ENCODE measurements around the gene WNT7A.

The WNT7A gene

DNA sequence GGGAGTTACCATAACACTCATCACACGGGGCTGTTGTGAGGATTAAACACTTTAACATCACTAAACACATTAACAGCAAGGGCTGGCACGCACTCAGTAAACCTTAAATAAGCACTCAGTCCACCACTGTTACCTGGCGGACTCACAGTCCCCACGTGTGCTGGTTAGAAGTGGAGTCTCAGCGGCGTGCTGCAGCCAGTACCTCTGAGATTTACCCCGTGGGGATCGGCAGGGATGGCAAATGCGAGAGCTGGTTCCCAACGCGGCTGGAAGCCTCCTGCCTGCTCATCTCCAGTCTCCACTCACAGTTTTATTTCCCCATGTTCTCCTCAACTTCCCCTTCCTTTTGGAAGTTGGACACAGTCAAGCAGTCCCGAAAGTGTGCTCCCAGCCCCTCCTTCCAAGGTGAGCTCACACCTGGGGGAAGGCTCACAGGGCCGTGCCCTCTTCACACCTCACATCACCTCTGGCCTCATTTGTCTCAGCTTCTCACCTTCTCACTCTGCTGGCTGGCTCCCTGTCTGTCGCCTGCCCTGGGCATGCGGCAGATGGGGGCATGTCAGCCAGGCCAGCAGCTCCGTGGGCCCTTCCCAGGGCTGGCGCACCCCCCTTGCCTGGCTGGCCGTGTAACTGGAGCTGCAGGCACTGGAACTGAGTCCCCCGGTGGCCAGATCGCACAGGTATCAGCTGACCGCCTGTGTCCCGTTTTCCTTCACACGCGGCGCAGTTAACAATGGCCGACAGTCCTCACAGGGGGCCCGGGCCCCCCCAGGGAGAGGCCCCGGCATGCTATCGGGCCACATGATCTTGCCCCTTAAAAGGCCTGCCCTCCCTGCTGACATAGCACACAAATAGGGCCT is 87.1 kb downstream of the WNT7A start:
- DNase-seq (ENCODE audit: low read depth), result no peak

DNA sequence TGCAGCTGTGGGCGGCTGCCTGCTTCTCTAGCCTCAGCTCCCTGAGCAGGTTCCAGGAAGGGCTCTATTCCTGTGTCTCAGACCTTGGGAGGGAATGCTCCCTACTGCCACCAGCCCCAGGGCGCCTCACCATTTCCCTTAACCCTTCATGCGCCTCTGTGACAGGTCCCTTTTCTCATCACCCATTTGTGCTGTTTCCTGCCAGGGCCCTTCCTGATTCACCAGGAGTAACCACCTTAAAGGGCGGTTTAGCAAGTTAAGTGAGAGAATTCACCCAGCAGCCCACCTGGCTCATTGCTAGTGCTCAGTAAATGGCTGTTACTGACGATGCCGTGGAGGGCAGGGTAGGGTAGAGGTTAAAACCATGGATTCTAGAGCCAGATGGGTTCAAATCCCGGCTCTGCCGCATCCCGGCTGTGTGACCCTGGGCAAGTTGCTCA is 87.8 kb downstream of the WNT7A start:
- no peak for DNase-seq (ENCODE audit: low read depth)

DNA sequence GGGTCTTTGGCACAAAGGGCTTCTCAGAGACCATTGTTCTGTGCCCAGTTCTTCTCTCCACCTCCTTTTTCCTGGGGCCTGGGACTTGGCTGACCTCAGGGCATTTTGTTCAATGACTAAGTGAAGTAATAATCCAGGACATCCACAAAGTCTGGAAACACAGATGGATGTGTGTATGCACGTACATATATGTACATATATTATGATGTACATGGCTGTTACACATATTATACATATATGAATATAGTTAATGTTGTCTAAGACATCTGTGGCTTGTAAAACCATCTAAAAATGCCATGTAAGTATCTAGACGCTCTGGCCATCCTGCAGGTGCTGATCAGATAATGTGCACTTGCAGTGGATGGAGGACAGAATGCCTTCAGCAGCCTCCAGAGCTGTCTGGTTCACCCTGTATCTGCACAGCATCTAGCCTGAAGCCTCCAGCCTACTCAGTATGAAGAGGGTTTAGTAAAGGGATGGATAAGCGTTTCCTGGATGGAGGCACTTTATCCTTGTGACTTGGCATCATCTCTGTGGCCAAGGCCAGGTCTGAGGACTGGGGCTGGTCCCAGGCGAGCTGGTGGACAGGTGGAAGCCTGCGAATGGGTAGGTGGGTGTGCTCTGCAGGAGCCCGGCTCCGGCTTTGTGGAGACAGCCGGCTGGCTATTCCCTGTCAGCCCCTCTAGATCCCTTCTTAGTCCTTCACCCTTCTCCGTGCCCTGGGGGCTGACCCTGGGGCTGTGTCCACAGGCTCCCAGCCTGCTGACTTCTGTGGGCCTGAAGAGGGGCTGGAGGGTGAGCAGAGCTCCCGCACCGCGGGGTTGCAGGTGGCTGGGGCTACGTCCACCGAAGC is 88.4 kb downstream of the WNT7A start:
- no peak for DNase-seq (ENCODE audit: low read depth)

DNA sequence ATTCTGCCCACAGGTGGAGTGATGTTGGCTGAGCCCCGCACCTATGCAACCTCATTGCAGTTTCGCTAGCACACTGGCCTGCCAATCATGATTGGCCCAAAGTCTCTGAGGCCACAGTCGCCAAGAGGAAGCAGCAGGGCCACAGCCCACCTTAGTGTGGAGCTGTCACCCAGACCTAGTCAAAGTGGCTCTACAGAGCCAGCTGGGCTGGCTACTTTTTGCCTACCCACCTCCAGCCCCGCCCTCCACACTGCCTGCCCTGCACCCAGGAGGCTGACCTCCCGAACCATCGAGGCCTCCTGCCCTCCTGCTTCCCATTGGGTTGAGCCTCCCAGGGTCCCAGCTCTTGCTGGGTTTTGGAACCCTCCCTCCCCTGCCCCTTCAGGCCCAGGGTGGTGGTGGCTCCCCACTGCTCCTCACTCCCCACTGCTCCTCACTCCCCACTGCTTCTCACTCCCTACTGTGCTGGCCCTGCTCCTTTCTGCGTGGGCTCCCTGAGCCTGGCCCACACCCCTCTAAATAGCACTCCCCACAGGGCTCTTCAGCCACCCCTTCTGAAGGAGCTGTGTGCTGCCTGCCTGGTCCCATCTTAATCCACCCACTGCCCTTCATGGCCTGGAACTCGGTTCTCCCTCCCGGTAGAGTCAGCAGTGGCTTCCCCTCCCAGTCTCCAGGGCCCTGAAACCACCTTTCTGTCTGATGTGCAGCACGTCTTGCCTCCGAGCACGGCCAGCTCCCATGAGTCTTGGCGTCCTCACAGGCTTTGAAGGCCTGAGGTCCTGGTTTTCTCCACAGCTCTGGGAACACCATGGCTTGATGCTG is 89.3 kb downstream of the WNT7A start:
- no peak for DNase-seq (ENCODE audit: low read depth)

DNA sequence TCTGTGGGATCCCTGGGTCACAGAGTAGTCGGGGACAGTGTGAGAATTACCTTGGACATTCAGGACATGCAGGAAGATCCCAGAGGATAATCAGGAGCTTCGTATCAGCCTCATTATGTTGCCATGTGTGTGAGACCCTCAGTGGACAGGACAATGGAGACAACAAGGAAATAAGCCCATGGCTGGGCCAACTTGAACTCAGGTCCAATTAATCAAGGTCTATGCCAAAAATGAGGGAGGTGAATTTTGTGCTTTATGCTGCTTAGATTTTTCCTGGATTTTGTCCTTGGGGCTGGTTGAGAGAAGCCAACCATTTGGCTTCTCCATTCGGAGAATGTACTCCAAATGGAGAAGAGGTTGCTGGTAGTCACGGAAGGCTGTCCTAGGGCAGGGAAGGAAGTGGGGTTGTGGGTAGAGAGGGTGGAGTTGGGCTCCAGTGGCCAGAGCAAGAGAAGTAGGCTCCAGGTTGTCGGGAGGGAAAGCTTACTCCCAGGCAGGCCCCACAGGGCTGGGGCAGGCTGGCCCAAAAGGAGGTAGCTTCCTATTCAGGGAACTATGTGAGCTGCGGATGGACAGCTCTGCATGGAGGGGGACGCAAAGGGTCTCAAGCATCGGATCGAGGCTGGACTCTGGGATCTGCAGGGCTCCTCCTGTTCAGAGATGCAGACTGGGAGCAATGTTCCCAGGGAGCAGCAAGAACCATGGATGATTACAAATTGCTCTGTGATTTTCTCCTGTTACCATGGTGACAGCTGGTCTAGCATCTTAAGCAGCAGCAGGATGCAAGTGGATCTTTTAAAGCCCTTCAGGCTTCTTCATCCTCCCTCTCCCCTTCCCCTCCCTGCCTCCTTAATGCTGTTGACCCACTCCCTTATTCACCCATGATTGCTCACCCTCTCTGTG is 91.1 kb downstream of the WNT7A start:
- no peak for DNase-seq (ENCODE audit: low read depth)

DNA sequence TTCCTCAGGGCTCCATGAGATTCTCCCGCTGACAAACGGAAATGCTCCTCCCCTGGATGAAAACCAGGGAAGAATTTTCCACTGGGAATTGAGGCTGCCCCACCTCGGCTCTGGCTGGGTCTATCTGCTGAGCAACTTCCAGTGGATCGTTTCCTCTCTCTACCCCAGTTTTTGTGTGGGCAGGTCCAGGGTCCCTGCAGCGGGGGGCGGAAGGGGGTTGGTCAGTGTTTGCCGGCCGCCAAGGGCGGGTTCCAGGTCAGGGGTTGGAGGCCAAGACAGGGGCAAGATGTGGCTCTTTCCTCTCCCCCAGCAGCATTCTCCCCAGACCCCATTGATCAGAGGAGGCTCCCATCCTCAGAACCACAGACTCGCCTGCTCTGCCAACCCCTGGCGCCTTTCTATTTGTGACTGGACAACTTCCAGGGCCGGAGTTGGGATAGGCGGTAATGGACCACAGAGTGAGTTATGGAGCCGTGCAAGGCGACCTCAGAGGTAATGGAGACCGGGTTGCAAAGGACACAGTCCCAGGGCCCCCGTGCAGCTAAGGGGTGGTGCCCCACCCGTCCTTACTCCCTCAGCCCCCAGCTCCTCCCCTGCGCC is 92.2 kb downstream of the WNT7A start:
- DNase-seq (ENCODE audit: low read depth), result no peak

DNA sequence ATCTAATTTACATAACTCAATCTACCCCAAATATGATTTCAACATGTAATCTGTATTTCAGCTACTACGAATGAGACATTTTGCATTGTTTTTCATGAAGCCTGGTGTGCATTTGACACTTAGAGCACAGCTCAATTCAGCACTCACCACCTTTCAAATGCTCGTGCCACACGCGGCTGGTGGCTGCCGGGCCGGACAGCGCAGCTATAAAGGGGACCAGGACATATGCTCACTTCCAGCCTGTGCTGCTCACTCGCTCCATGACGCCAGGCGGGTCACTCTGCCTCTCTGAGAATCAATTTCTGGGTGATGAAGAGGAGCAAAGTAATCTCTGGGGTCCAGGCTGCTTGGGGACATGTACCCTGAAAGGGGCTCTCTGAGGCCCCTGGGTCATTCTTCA is 93.1 kb downstream of the WNT7A start:
- no peak for DNase-seq (ENCODE audit: low read depth)

DNA sequence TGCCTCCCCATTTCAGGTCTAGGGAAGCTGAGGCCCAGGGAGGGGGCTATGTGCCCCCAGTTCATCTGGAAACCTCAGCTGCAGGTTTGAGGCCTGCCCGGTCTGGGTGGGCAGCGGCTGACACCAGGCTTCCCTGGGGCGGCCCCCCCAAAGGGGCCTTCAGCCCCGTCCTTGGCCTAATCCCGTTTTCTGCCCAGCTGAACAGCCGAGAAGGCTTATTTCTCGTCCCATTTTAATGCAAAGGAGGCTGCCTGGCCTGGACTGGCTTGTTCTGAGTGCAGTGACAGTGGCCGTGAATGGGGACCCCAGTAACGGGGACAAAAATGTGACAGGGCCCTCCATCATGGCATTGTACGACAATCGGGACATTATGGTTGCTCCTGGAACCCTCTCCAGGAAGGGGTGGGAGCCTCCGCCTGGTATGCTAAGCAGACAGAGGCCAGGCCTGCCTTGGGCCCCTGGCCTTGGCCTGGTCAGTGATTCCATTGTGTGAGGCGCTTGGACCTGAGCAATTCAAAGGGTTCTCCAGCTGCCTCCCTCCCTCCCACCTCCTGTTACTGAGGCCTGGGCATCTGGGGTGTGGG is 93.9 kb downstream of the WNT7A start:
- DNase-seq (ENCODE audit: low read depth), result no peak

DNA sequence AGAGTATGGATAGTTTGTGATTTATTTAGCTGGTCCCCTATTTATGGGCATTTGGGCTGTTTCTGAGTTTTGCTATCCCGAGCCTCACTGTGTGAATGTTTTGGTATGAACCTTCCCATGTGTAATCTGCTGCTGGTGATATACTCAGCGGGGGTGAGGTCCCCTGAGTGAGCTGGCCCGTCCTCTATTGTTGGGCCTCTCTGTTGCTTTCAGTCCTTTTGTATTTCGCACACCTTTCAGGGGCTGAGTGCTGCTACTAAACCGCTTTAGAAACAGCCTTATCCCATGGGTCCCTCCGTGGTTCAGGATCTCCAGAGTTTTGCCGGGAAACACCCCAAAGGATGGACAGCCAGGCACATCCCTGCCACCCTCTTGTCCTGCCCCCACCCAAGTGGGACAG is 94.5 kb downstream of the WNT7A start:
- DNase-seq (ENCODE audit: low read depth), result no peak

DNA sequence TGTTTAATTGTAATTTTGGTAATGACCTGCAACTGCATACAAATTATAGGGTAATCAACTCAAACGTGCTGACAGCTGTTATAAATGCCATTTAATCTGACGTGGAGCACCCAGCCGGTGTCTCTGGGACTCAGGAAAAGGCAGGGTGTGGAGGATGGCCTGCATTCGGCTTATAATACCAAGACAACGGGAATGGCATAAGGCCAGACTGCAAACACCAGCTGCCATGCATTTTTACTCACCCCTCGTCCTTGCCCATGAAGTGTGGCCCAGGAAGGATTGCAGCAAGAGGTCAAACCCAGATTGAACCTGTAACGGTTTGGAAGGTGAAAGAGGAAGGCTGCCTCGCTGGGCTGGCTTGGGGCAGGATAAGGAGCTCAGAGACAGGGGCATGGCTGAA is 96.4 kb downstream of the WNT7A start:
- DNase-seq (ENCODE audit: low read depth), result no peak

DNA sequence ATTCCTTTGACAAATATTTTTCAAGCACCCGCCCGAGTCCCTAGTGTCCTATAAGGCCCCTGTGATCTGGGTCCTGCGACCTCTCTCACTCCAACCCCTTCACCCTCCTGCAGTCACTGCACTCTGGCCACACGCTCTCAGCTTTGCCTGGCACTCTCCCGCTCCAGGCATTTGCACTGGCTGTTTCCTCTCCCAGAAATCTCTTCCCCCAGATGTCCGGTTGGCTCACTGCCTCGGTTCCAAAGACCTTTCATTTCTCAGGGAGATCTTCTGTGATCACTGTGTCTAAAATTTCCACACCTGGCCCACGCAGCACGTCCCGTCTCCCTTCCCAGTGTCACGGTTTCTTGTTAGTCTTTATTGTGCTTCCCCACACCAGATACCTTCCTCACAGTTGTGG is 97.4 kb downstream of the WNT7A start:
- DNase-seq (ENCODE audit: low read depth), result no peak

DNA sequence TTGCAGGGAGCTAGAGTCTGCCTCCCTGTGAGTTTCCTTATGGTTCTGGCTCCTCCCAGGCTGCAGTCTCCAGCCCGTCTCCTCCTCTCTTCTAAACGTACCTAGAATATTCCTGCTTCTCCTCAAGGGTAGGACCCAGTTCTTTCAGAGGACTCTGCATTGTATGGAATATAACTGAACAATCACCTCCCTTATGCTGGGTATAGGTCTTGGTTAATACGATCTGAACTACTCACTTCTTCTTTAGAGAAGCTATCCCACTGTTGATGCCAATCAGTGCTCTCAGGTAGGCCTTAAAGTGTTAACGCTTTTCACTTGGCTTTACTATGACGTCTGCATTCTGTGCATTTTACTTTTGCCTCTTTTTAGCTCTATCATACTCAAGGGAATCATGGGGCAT is 98.5 kb downstream of the WNT7A start:
- no peak for DNase-seq (ENCODE audit: low read depth)

DNA sequence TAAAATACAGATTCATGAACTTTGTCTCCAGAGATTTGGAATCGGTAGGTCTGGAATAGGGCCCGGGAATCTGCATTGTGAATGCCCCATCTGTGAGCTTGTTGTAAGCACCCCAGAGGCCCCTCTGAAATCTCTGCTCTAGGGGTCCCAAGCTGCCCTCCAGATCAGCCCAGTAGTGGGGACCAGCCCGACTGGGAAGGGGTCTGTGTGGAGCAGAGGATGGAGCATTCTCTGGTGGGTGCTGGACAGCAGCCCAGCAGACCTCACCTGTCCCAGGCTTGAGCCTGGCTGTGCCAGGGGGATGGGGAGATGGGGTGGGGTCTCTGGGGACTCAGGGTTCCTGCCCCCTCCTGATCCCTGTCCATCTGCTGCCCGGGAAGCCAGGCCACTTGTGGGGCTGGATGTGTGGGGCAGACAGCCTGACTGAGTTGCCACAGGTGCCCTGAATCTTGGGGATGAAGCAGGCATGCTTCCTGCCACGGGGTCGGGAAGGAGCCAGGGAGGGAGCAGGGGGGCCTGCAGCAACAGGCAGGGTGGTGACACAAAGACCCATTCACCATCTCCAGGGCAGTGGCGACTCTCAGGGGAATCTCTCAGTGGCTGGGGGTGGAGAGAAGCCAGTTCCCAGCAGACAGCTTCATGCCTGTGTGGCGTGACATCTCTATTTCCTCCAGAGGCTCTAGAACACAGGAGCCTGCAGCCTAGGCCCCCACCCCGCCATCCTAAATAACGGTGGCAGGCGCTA is 99.3 kb downstream of the WNT7A start:
- DNase-seq (ENCODE audit: low read depth), result no peak

DNA sequence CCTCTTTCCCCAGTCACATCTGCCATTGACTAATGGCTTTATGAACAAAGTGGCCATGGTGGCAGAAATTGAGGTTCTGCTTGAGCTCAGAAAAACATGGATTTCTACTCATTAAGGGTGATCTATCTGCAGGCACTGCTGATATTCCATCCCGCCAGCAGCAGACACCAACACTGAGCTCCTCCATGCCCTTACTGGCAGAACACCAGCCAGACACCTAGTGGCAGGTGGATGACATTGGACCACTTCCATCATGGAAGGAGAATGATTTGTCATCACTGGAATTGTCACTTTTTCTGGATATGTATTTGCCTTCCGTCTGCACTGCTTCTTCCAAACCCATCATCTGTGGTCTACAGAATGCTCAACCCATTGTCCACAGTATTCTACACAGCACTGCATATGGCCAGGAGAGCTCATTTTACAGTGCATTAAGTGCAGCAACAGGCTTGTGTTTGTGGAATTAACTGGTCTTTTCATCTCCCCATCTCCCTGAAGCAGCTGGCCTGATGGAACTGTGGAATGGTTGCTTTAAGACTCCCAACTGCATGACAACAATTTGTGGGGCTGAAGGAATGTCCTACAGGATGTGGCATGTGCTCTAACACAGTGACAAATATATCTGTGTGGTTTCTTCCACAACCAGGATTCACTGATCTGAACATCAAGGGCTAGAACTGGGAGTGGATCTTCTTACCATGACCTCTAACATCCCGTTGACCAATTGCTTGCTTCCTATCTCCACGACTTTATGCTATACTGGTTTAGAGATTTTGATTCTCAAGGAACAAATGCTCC is 103.4 kb downstream of the WNT7A start:
- no peak for DNase-seq (ENCODE audit: low read depth)

DNA sequence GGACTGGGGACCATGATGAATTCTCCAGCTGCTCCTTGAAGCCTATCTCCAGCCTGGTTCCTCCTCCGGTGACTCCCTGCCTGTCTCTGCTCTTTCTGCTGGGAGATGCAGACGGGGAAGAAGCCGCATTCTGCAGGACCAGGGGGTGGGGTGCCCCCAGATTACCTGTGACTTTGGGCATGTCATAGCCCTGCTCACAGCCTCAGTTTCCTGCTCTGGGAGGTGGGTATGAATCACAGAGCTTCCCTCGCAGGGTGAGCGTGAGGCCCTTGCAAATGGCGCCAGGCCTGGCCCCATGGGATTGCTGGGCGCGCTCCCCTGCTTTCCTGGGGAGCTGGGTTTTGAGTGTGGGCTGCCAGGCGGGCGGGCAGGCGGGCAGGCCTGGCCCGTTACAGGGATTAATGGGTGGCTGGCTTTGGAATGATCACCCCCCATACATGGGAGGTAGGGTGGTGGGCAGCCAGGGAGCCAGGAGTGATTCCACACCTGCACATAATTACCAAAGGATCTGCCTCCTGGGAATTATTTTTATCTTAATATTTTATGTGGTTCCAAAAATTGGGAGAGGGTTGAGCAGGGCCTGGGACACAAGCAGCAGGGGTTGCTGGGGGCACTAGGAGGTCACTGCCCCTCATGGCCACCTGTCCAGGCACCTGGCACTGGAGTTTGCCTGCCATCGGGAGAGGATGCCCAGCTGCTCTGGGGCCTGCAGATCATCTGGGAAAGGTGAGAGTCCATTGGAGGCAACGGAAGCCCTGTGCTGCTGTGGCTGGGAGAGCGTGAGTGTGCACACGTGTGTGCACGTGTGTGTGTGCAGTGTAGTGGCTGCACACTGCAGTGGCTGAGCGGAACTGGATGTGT is 106.8 kb downstream of the WNT7A start:
- no peak for DNase-seq (ENCODE audit: low read depth)

DNA sequence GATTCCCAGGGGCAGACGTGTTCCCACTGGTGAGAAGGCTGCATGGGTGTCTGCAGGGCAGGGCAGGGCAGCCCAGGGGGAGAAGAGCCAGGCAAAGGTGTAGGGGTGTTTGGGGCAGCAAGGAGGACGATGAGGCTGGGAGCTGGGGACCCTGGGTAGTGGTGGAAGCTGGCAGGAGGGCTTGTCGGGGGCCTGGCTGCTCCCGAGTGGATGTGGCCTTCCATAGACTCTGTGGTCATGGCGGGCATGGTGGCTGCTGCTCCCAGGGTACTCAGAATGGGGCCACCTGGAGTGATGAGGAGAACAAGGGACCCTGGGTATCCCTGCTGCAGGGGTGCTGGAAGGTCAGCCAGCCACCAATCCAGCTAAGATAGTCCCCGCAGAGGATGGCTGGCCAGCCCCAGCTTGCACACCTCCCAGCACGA is 107.5 kb downstream of the WNT7A start:
- no peak for DNase-seq (ENCODE audit: low read depth)

DNA sequence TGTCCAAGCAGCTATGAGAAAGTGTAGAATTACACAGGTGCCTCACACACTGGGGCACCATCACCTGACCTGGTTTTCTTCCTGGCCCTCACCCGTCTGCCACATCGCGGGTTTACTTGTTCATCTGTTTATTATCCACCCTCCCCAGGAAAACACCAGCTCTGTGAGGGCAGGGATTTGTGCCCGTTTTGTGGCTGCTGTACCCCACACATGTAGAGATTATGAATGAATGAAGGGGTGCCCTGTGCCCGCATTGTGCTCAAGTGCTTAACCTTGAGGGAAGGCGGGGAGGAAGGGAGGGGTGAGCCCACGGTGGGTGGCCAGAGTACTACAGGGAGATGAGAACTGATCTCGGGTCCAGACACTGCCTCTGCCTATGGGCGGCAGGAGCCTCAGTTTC is 108.4 kb downstream of the WNT7A start:
- no peak for DNase-seq (ENCODE audit: low read depth)
